CD14-positive monocyte (primary cell): ENCODE results near the gene KBTBD12. TPM values are rescaled to one million over a fixed set of nuclear protein-coding genes. Genes with fewer than 3 reads are reported as not detected.

Source experiments
- DNase-seq, 3 donors: peaks; one replicate each; pipeline ENCODE4 v3.0.0-alpha.2; 2011 to 2022
- H2AFZ ChIP-seq: 2 replicates; pipeline ENCODE4 v1.6.0; 2012; ENCODE audit warnings: mild to moderate bottlenecking, low read depth, low read length, inconsistent platforms; ENCODE audit not compliant: insufficient read depth, poor library complexity, severe bottlenecking
- H3K27ac ChIP-seq, 2 donors: 1 replicate in 1 of 2; 2 replicates in 1 of 2; pipeline ENCODE4 v1.5.1; 2012 to 2013; ENCODE audit warnings: low read length in 2 of 2, control low read depth in 1 of 2, inconsistent platforms in 1 of 2, low read depth in 1 of 2, mild to moderate bottlenecking in 1 of 2
- H3K27me3 ChIP-seq, 2 donors: one replicate each; pipeline versions ENCODE4 v1.6.0 to v1.6.1; 2011 to 2013; ENCODE audit warnings: low read length in 2 of 2; ENCODE audit not compliant: control insufficient read depth in 2 of 2, insufficient read depth in 2 of 2
- H3K36me3 ChIP-seq, 2 donors: replicated peaks in 1 of 2; 1 replicate in 1 of 2; 2 replicates in 1 of 2; pipeline versions ENCODE4 v1.5.1 to v1.6.1; 2012 to 2013; ENCODE audit warnings: low read length in 2 of 2, control low read depth in 1 of 2, inconsistent platforms in 1 of 2, mild to moderate bottlenecking in 1 of 2; ENCODE audit not compliant: insufficient read depth in 2 of 2, control insufficient read depth in 1 of 2
- H3K4me1 ChIP-seq, 2 donors: 1 replicate in 1 of 2; 2 replicates in 1 of 2; pipeline versions ENCODE4 v1.5.1 to v1.6.1; 2012 to 2013; ENCODE audit warnings: low read length in 2 of 2, control low read depth in 1 of 2, inconsistent platforms in 1 of 2, mild to moderate bottlenecking in 1 of 2, moderate library complexity in 1 of 2; ENCODE audit not compliant: insufficient read depth in 2 of 2, control insufficient read depth in 1 of 2
- H3K4me2 ChIP-seq: replicated peaks from 2 replicates; pipeline ENCODE3; 2012; ENCODE audit warnings: low read length, moderate library complexity, mild to moderate bottlenecking; ENCODE audit not compliant: poor library complexity, severe bottlenecking; ENCODE audit errors: extremely low read depth
- H3K4me3 ChIP-seq, 3 experiments: fragments of 200-600 bp in 1 of 3; sonication (generic) in 1 of 3; replicated peaks in 1 of 3; 1 replicate in 2 of 3; 2 replicates in 1 of 3; pipeline ENCODE4 v1.5.1; 2011 to 2013; ENCODE audit warnings: low read length in 3 of 3, mild to moderate bottlenecking in 3 of 3, control low read depth in 2 of 3, low read depth in 2 of 3, inconsistent platforms in 1 of 3, moderate library complexity in 1 of 3
- H3K79me2 ChIP-seq: 2 replicates; pipeline ENCODE4 v1.6.0; 2012; ENCODE audit warnings: mild to moderate bottlenecking, control low read depth, inconsistent platforms, low read length, moderate library complexity; ENCODE audit not compliant: insufficient read depth
- H3K9ac ChIP-seq: 2 replicates; pipeline ENCODE4 v1.6.0; 2017; ENCODE audit warnings: low read length, mild to moderate bottlenecking; ENCODE audit not compliant: insufficient read depth, poor library complexity, severe bottlenecking
- H3K9me3 ChIP-seq, 2 donors: replicated peaks in 1 of 2; 1 replicate in 1 of 2; 2 replicates in 1 of 2; pipeline versions ENCODE4 v1.5.1 to v1.6.1; 2012 to 2013; ENCODE audit warnings: low read length in 2 of 2, control low read depth in 1 of 2; ENCODE audit not compliant: control insufficient read depth in 1 of 2, insufficient read depth in 1 of 2
- H4K20me1 ChIP-seq: 2 replicates; pipeline ENCODE4 v1.6.0; 2012; ENCODE audit warnings: mild to moderate bottlenecking, low read length, control low read depth, moderate library complexity; ENCODE audit not compliant: insufficient read depth
- H3K27ac Mint-ChIP-seq, 7 donors: one replicate each; pipeline ENCODE4 v1.8.0; 2020; ENCODE audit warnings: mild to moderate bottlenecking in 7 of 7, mixed read lengths in 7 of 7, moderate library complexity in 6 of 7, inconsistent platforms in 2 of 7
- H3K27me3 Mint-ChIP-seq, 3 donors: one replicate each; pipeline ENCODE4 v1.8.0; 2021 to 2022; ENCODE audit warnings: low read depth in 3 of 3, mild to moderate bottlenecking in 3 of 3, mixed read lengths in 3 of 3, moderate library complexity in 3 of 3, inconsistent platforms in 1 of 3
- H3K36me3 Mint-ChIP-seq, 2 donors: one replicate each; pipeline ENCODE4 v1.8.0; 2020; ENCODE audit warnings: mixed read lengths in 2 of 2, inconsistent platforms in 1 of 2, mild to moderate bottlenecking in 1 of 2
- H3K4me1 Mint-ChIP-seq: one replicate; pipeline ENCODE4 v1.8.0; 2020; ENCODE audit warnings: mild to moderate bottlenecking, mixed read lengths
- H3K4me3 Mint-ChIP-seq, 2 donors: one replicate each; pipeline ENCODE4 v1.8.0; 2020; ENCODE audit warnings: mild to moderate bottlenecking in 2 of 2, mixed read lengths in 2 of 2, moderate library complexity in 1 of 2
- H3K9me3 Mint-ChIP-seq, 7 donors: one replicate each; pipeline ENCODE4 v1.8.0; 2020 to 2022; ENCODE audit warnings: mixed read lengths in 7 of 7, mild to moderate bottlenecking in 6 of 7, moderate library complexity in 6 of 7, inconsistent platforms in 2 of 7
- CTCF ChIP-seq: fragments of 200-600 bp; IDR thresholded peaks from one replicate; pipeline ENCODE4 v1.8.0; 2022; ENCODE audit warnings: antibody characterized with exemption, mild to moderate bottlenecking
- WGBS: methylation state at CpG from one replicate; pipeline ENCODE4 v1.1.5; 2013; ENCODE audit warnings: missing lambda C conversion rate; ENCODE audit not compliant: insufficient coverage; 5-methylcytosine and 5-hydroxymethylcytosine counted together
- intact Hi-C, 2 donors: fragments of 100-400 bp; cut with micrococcal nuclease; formaldehyde crosslinking; loops; one replicate each; pipeline versions ENCODE4 v1.15.0 to v1.15.1; 2023
- polyA plus RNA-seq, 3 donors: library from polyadenylated mRNA; depleted of rRNA in 1 of 3; unstranded in 2 of 3; stranded (reverse) in 1 of 3; fragments of 300-500 nt in 2 of 3; fragments of >200 nt in 1 of 3; fragmentation: Illumina TruSeq in 2 of 3; gene quantifications; 1 replicate in 2 of 3; 2 replicates in 1 of 3; pipeline ENCODE4 v1.2.3, GENCODE V29; 2012 to 2021

The KBTBD12 gene
- polyA plus RNA-seq, 3 donors, result not detected

GRCh38 chr3:127938800-127939199 lies 23.8 kb downstream of the KBTBD12 start:
- intact Hi-C loops, result no loop called here
- no peaks in the 10 kb centered on the region for H4K20me1 ChIP-seq
- Mint-ChIP-seq H3K27ac (no peak overlapping the region), H3K4me1 (no peaks in the 10 kb centered on the region), H3K27me3 (peaks cover 2 to 13% (median 8%) of the 10 kb centered on the region in 3 donors), H3K9me3 (peaks cover 0 to 7% (median 4%) of the 10 kb centered on the region in 7 donors), H3K36me3 (no peaks in the 10 kb centered on the region), H3K4me3 (no peak overlapping the region)
- no peaks in the 10 kb centered on the region for H3K9me3 ChIP-seq
- H3K4me2 ChIP-seq, result no peak overlapping the region
- no peak for DNase-seq
- no peak for TF ChIP-seq CTCF
- H3K4me3 ChIP-seq, result no peak overlapping the region
- no peaks in the 10 kb centered on the region for H3K27me3 ChIP-seq
- H2AFZ ChIP-seq, result no peak overlapping the region
- H3K4me1 ChIP-seq, result no peaks in the 10 kb centered on the region
- no peaks in the 10 kb centered on the region for H3K79me2 ChIP-seq
- H3K27ac ChIP-seq, result no peak overlapping the region
- H3K36me3 ChIP-seq, result no peaks in the 10 kb centered on the region
- no CpG with 5 or more reads among the region's 4 CpGs for WGBS
- no peak overlapping the region for H3K9ac ChIP-seq

- peaks cover 0 to 7% (median 4%) of the 10 kb centered on the region in 7 donors for H3K9me3 Mint-ChIP-seq
Measured at GRCh38 chr3:127940116-127940515, 25.1 kb downstream of the KBTBD12 start.

More at GRCh38 chr3:127940116-127940515, 25.1 kb downstream of the KBTBD12 start:
- H3K27ac ChIP-seq, result no peak overlapping the region
- H3K4me1 ChIP-seq, result no peaks in the 10 kb centered on the region
- H3K27ac Mint-ChIP-seq, result no peak overlapping the region
- no CpG with 5 or more reads among the region's 2 CpGs for WGBS
- no peak for DNase-seq
- H3K79me2 ChIP-seq, result no peaks in the 10 kb centered on the region
- H4K20me1 ChIP-seq, result no peaks in the 10 kb centered on the region
- H3K4me2 ChIP-seq, result no peak overlapping the region
- H3K4me3 Mint-ChIP-seq, result no peak overlapping the region
- no peak overlapping the region for H3K9ac ChIP-seq
- H3K27me3 ChIP-seq, result no peaks in the 10 kb centered on the region
- H3K4me1 Mint-ChIP-seq, result no peaks in the 10 kb centered on the region
- peaks cover 2 to 10% (median 8%) of the 10 kb centered on the region in 3 donors for H3K27me3 Mint-ChIP-seq
- intact Hi-C loops, result no loop called here
- no peak overlapping the region for H3K4me3 ChIP-seq
- TF ChIP-seq CTCF, result no peak
- no peaks in the 10 kb centered on the region for H3K9me3 ChIP-seq
- H3K36me3 Mint-ChIP-seq, result no peaks in the 10 kb centered on the region
- H3K36me3 ChIP-seq, result no peaks in the 10 kb centered on the region
- H2AFZ ChIP-seq, result no peak overlapping the region
